ENCODE measurements around the gene MARCHF3. TPM values are rescaled to one million over a fixed set of nuclear protein-coding genes. Genes with fewer than 3 reads are reported as not detected.

The MARCHF3 gene
- total RNA-seq, 1 donor from 2014 or later, result 34.5 TPM

DNA sequence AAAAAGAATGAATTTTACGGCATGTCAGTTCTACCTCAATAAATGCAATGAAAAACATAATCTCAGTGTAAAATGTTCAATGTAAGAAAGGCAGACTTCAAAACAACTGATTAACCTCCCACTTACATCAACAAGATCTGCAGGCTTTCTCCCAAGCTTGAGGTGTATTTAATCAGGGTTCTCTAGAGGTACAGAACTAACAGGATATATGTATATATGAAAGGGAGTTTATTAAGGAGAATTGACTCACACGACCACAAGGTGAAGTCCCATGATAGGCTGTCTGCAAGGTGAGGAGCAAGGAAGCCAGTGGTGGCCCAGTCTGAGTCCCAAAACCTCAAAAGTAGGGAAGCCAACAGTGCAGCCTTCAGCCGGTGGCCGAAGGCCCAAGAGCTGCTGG is 35.9 kb downstream of the MARCHF3 start:
- no peak for DNase-seq (ENCODE audit: extremely low spot score, unreplicated experiment)
- no peaks in the 10 kb centered on the region for H3K9me3 Mint-ChIP-seq (ENCODE audit: unreplicated experiment)
- H3K4me1 Mint-ChIP-seq (ENCODE audit: unreplicated experiment), result peaks cover 18% of the 10 kb centered on the region
- TF ChIP-seq CTCF (IDR thresholded peaks at IDR 0.05), result no peak
- H3K27ac Mint-ChIP-seq (ENCODE audit: unreplicated experiment), result no peak overlapping the region
- no peaks in the 10 kb centered on the region for H3K36me3 Mint-ChIP-seq (ENCODE audit: unreplicated experiment)
- H3K4me3 Mint-ChIP-seq (ENCODE audit: unreplicated experiment), result no peak overlapping the region
- H3K27me3 Mint-ChIP-seq (ENCODE audit: unreplicated experiment), result no peaks in the 10 kb centered on the region

GRCh38 chr5:126988021-126988569 is 42.3 kb downstream of the MARCHF3 start:
- Mint-ChIP-seq H3K4me3 (ENCODE audit: unreplicated experiment) (no peak overlapping the region), H3K4me1 (ENCODE audit: unreplicated experiment) (peaks cover 19% of the 10 kb centered on the region), H3K36me3 (ENCODE audit: unreplicated experiment) (peaks cover 2% of the 10 kb centered on the region), H3K27me3 (ENCODE audit: unreplicated experiment) (no peaks in the 10 kb centered on the region), H3K9me3 (ENCODE audit: unreplicated experiment) (no peaks in the 10 kb centered on the region), H3K27ac (ENCODE audit: unreplicated experiment) (no peak overlapping the region)
- no peak for TF ChIP-seq CTCF (IDR thresholded peaks at IDR 0.05)
- no peak for DNase-seq (ENCODE audit: extremely low spot score, unreplicated experiment)

DNA sequence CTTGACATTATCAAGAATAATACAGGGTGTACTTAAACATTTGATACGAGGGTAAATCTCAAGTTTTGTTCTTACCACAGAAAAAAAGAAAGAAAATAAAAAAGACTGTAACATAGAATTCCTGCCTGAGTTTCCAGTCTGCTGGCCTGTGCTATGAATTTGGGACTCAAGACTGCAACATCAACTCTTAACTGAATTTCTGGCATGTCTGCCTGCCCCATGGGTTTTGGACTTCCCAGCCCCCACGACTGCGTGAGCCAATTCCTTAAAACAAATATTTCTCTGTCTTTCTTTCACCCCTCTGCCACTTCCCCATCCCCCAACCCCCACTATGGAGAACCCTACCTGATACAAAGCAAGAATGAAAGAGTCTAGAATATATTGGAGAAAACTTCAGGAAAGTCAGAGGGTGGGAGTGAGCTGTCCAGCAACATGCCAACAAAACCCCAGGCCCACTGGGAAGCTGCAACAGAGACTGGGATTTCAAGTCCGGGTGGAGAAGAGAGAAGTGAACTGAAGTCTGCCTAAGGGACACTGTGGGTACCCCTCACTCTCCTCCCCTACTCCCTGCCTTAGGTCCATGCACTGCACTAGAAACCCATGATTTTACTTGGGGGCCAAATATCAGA is 43.0 kb downstream of the MARCHF3 start:
- DNase-seq (ENCODE audit: extremely low spot score, unreplicated experiment), result no peak
- TF ChIP-seq CTCF (IDR thresholded peaks at IDR 0.05), result no peak
- H3K27ac Mint-ChIP-seq (ENCODE audit: unreplicated experiment), result no peak overlapping the region
- H3K36me3 Mint-ChIP-seq (ENCODE audit: unreplicated experiment), result peaks cover 6% of the 10 kb centered on the region
- no peaks in the 10 kb centered on the region for H3K27me3 Mint-ChIP-seq (ENCODE audit: unreplicated experiment)
- H3K4me1 Mint-ChIP-seq (ENCODE audit: unreplicated experiment), result peaks cover 19% of the 10 kb centered on the region
- H3K9me3 Mint-ChIP-seq (ENCODE audit: unreplicated experiment), result no peaks in the 10 kb centered on the region
- H3K4me3 Mint-ChIP-seq (ENCODE audit: unreplicated experiment), result no peak overlapping the region

GRCh38 chr5:126984632-126985031 is 45.7 kb downstream of the MARCHF3 start:
- H3K27me3 Mint-ChIP-seq (ENCODE audit: unreplicated experiment), result no peaks in the 10 kb centered on the region
- DNase-seq (ENCODE audit: extremely low spot score, unreplicated experiment), result no peak
- no peaks in the 10 kb centered on the region for H3K9me3 Mint-ChIP-seq (ENCODE audit: unreplicated experiment)
- peaks cover 6% of the 10 kb centered on the region for H3K36me3 Mint-ChIP-seq (ENCODE audit: unreplicated experiment)
- no peak overlapping the region for H3K27ac Mint-ChIP-seq (ENCODE audit: unreplicated experiment)
- peaks cover 19% of the 10 kb centered on the region for H3K4me1 Mint-ChIP-seq (ENCODE audit: unreplicated experiment)
- no peak overlapping the region for H3K4me3 Mint-ChIP-seq (ENCODE audit: unreplicated experiment)
- no peak for TF ChIP-seq CTCF (IDR thresholded peaks at IDR 0.05)

DNA sequence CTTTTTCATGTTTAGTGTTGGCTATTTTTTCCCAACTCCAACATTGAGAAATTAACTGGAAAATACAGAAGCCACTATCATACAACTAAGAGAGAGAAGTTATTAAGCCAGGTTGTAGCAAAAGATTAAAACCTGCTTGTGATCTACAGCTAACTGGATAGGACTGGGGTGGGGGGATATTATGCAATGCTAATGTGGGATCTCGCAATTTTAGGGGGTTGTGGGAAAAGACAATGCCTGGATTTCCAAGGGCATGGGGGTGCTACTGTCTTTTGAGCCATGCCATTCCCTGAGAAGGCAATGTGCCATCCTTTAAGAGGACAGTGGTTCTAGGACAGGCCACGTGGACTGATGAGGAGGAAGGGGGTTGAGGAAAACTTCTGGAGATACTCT is 46.5 kb downstream of the MARCHF3 start:
- no peak overlapping the region for H3K27ac Mint-ChIP-seq (ENCODE audit: unreplicated experiment)
- H3K4me1 Mint-ChIP-seq (ENCODE audit: unreplicated experiment), result peaks cover 19% of the 10 kb centered on the region
- H3K9me3 Mint-ChIP-seq (ENCODE audit: unreplicated experiment), result no peaks in the 10 kb centered on the region
- no peak for TF ChIP-seq CTCF (IDR thresholded peaks at IDR 0.05)
- H3K27me3 Mint-ChIP-seq (ENCODE audit: unreplicated experiment), result no peaks in the 10 kb centered on the region
- DNase-seq (ENCODE audit: extremely low spot score, unreplicated experiment), result no peak
- H3K4me3 Mint-ChIP-seq (ENCODE audit: unreplicated experiment), result no peak overlapping the region
- H3K36me3 Mint-ChIP-seq (ENCODE audit: unreplicated experiment), result peaks cover 6% of the 10 kb centered on the region
